HG03469 (cell line): ENCODE measurements around the gene REV1.
"Not testable (repeated sequence)": the region's sequence is repeated elsewhere in the genome, so short reads cannot be mapped to it uniquely, and the experiment has no call there.

Experiments
- ATAC-seq: cut with Tn5 transposase; IDR thresholded peaks from one replicate; pipeline ENCODE4 v1.9.1; 2021; ENCODE audit warnings: mild to moderate bottlenecking, moderate library complexity, moderate number of reproducible peaks; ENCODE audit not compliant: unreplicated experiment

REV1 gene

DNA sequence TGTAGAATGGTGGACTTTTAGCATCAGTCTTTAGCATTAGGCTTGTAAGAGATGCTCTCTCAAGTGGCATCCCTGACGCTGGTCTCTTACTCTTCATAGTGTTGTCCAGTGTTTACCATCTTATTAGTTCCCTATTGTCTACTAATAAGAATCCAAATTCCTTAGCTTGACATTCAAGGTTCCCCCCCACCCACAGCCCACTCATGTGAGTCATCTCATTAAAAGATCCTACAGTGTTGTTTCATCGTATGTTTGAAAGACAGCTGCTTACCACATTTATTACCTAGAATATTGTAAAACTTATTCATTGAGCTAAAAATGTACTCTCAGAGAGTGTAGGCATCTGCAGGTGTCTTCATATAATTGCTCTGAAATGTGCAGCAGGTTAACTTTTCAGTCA lies 124.2 kb downstream of the REV1 start:
- ATAC-seq, result no peak

GRCh38 chr2:99356853-99357252 lies 133.0 kb downstream of the REV1 start:
- no peak for ATAC-seq

DNA sequence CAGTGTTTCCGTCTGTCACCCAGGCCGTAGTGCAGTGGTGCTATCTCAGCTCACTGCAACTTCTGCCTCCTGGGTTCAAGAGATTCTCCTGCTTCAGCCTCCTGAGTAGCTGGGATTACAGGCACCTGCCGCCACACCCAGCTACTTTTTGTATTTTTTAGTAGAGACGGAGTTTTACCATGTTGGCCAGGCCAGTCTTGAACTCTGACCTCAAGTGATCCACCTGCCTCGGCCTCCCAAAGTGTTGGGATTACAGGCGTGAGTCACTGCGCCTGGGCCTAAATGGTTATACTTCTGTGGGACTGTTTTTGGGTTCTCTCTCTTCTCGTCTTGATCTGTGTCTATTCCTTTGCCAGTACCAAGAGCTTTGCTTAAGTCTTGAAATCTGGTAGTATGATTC lies 135.0 kb downstream of the REV1 start:
- ATAC-seq, result not testable (repeated sequence)

- ATAC-seq, result no peak
These were observed 135.7 kb downstream of the REV1 start for GRCh38 chr2:99354070-99354469.
